WI38 (cell line): ENCODE measurements around the gene TUBGCP2.

Experiments used
- H3K4me3 ChIP-seq: 2 replicates; pipeline ENCODE4 v1.5.1; 2011; ENCODE audit warnings: low read depth, mild to moderate bottlenecking, control low read depth, low read length
- TF ChIP-seq, protein P1 (sequence below): IDR thresholded peaks from 2 replicates; pipeline ENCODE4 v1.5.1; 2012; ENCODE audit warnings: low read depth, mild to moderate bottlenecking, control low read depth, low read length

TUBGCP2 gene

DNA sequence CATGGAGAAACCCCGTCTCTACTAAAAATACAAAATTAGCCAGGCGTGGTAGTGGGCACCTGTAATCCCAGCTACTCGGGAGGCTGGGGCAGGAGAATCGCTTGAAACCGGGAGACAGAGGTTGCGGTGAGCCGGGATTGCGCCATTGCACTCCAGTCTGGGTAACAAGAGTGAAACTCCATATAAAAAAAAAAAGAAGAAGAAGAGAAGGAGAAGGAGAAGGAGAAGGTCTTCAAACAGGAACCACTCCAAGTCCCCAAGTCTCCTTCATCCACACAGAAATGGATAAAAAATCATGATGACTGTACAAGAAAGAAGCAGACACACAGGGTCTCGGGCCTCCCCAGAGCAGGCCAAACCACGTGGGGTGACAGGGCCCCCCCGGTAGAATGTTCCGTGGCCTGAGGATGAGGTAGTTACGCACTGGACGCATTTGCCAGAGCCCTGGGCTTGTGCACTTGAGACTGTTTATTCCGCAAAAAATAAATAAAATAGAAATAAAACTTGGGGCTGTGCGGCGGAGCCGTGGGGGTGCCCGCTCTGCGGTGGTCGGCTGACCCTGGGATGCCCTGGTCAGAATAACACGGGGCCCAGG, 55.2 kb downstream of the TUBGCP2 start:
- no peak overlapping the region for H3K4me3 ChIP-seq
- TF ChIP-seq, protein P1, sequence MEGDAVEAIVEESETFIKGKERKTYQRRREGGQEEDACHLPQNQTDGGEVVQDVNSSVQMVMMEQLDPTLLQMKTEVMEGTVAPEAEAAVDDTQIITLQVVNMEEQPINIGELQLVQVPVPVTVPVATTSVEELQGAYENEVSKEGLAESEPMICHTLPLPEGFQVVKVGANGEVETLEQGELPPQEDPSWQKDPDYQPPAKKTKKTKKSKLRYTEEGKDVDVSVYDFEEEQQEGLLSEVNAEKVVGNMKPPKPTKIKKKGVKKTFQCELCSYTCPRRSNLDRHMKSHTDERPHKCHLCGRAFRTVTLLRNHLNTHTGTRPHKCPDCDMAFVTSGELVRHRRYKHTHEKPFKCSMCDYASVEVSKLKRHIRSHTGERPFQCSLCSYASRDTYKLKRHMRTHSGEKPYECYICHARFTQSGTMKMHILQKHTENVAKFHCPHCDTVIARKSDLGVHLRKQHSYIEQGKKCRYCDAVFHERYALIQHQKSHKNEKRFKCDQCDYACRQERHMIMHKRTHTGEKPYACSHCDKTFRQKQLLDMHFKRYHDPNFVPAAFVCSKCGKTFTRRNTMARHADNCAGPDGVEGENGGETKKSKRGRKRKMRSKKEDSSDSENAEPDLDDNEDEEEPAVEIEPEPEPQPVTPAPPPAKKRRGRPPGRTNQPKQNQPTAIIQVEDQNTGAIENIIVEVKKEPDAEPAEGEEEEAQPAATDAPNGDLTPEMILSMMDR, result no peak

DNA sequence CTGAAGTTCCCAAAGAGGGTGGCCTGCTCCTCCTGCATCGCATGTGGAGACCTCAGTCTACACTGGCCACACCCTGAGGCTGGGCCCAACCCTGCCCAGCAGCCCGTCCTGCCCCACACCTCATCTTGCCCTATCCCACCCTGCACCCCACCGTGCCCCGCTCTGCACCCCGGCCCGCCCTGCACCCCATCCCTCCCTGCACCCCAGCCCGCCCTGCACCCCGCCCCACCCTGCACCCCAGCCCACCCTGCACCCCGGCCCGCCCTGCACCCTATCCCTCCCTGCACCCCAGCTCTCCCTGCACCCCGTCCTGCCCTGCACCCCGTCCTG, 56.5 kb downstream of the TUBGCP2 start:
- TF ChIP-seq, protein P1, result no peak

DNA sequence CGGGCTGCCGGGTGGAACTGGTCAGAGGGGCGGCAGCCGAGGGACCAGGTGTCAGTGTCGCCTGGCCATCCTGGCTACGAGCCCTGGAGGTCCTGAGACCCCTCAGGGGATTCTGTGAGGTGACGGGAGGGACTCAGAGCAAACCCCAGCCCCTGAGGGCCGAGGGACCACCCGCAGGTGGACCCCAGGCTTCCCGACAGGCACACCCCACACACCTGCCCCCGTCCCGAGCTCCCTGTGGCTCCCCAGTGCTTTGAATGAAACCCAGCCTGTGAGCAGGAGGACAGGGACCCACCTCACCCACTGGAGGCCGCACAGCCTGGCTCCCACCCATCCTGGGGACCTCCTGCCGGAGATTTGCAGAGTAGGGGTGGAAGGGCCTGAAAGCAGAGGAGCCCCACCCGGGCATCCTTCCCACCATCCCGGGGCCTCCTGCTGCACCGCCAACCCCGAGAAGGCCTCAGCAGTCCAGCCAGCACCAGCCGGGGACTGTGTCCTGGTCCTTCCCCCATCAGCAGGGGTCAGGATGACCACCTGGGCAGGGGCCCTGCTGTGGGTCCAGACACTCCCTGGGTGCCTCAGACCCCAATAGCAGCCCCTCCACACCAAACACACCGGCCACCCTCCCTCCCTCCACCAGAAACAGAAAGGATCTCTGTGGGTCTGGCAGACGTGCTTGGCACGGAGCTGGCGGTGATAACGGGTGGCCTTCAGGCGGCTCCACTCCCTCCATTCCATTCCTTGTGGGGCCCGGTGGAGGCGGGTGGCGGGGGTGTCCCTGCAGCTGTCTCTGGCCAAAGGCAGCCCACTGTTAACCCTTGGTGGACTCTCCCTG, 57.1 kb downstream of the TUBGCP2 start:
- no peak overlapping the region for H3K4me3 ChIP-seq
- TF ChIP-seq, protein P1, result no peak

More for the DNA sequence above, 56.5 kb downstream of the TUBGCP2 start:
- H3K4me3 ChIP-seq, result no peak overlapping the region

DNA sequence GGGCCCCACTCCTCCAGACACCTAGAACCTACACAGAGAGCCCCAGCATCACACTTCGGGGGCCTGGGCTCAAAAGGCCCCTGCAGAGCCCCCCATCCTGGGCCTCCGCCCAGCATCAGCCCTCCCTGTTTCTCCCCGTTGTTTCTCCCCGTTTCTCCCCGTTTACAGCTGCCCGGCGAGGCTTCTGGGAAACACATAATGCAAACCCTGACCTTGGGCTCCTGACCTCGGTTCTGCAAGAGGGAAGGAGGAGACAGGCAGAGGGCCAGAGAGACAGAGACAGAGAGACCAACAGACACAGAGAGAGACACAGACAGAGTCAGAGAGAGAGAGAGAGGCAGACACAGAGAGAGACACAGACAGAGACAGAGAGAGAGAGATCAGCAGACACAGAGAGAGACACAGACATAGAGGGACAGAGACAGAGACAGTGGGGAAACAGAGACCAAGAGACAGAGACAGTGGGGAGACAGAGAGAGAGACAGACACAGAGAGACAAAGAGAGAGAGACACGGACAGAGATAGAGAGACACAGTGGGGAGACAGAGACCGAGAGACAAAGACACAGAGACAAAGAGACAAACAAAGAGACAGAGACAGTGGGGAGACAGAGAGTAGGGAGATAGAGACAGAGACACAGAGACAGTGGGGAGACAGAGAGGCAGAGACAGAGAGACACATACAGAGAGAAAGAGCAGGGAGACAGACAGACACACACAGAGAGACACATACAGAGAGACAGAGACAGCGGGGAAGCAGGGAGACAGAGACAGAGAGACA, 58.5 kb downstream of the TUBGCP2 start:
- TF ChIP-seq, protein P1, result no peak

DNA sequence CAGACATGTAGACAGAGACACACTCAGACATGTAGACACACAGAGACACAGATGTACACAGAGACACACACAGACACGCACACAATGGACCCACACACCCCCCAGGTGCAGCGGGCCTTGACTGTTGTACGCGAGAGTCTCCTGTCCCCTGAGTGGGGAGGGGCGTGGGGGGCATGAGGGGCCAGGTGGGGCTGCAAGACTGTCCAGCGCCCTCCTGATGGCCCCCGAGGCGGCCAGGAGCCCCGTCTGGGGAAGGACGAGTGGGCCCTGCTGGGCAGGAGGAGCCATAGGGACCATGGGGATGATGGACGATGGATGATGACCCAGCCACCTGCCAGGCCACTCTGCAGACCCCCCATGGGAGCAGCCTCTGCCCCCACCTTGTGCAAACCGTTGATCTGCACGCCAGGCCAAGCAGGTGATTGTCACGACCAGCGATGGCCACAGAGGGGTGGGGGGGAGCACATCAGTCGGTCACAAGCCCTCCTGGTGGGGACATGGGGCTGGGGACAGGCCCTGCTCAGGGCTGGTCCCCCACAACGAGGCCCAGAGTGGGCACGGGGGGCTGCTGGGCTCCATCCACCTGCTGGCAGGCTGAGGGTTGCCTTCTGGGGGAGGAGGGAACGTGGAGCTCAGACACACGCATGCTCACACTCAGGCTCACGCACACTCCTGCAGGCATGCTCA, 59.4 kb downstream of the TUBGCP2 start:
- H3K4me3 ChIP-seq, result no peak overlapping the region
- TF ChIP-seq, protein P1, result no peak

More for the DNA sequence above, 58.5 kb downstream of the TUBGCP2 start:
- H3K4me3 ChIP-seq, result no peak overlapping the region

DNA sequence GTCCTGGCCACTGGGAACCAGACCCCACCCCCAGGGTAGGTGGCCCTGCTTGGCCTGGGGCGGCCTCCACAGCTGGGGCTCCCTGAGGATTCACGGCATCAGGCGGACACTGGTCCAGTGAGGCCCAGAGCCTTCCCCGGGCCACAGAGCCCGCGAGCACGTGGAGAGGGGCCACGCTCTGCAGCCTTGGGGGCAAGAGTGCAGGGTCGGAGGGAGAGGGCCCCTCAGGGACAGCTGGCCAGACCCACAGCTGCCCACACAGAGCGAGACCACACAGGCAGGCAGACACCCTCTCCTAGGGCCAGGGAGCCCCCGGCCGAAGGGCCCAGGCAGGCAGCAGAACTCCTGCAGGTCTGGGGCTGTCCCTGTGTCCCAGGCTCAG, 60.3 kb downstream of the TUBGCP2 start:
- TF ChIP-seq, protein P1, result no peak
- no peak overlapping the region for H3K4me3 ChIP-seq
